Activated CD4-positive, alpha-beta T cell treated with anti-CD3 and anti-CD28 coated beads for 4 hours (primary cell): ENCODE results near the gene MAP7D2.
A peak's percentile ranks its signal among the peaks of the same experiment; 100 is the strongest.

Source experiments
- DNase-seq, 2 donors: peaks; one replicate each; pipeline ENCODE4 v3.0.0-alpha.2; 2020

The MAP7D2 gene

DNA sequence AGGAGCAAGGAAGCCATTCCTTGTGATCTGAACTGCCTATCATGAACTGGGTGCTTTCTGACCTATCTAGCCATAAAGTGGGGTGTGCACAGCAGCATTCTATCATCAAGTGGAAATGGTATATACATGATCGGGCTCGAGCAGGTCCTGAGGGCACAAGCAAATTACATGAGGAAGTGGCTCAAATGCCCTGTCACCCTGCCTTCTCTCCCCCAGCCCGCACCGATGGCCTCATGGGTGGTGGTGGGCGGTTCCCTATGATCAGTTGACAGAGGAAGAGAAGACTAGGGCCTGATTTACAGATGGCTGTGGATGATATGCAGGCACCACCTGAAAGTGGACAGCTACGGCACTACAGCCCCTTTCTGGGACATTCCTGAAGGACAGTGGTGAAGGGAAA lies 79.5 kb downstream of the MAP7D2 start:
- no peak for DNase-seq

DNA sequence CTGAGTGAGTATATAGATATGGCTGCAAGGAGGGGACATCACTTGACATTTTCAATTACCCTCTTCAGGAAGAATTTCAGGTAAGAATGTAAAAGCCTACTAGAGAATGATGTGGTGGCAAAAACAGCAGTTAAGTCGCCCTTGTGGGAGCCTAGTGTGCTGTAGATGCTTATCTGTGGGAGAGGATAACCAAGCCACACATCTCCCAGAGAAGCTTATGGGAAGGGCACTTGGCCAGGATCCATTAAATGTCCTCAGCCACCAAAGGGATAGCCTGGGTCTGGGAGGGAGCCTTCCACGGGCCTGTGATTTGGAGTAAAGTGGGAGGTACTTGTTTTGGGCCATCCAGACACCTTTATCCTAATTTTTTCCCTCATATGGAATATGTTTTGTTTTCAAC lies 84.5 kb downstream of the MAP7D2 start:
- no peak for DNase-seq

DNA sequence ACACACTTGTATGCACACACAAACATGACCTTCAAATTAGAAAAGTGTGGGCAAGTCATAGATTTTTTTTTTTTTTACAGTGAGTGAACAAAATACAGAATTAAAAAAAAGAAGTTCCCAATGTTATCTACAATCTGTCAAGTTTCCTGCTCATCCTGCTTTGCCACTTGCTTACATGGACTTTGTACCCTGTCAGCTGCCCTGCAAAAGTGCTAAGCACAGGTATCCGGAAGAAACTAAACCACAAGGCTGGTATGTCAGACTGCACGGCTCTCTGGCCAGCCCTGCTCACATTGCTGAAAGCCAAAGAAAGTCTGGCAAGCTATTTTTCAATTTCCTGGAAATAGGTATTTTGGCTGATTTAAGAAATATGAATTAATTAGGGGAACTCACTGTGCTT lies 87.0 kb downstream of the MAP7D2 start:
- no peak for DNase-seq

DNA sequence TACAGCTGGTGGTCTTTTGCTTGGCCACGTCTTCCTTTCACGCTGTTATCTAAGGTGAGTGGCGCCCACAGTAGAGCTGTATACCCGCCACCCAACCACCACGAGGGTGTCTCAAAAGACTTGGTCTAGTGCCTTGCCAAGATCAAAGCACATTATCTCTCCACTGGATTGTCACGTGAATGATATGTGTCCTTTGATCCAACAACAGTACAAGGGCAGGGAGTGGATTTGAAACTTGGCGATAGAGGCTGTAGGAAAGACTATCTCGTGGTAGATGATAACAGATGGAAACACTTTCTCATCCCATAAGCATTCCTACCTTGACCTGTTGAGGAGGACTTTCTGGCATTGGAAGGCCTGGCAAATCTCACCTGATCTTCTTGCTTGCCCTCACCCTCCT lies 88.1 kb downstream of the MAP7D2 start:
- DNase-seq = no peak

DNA sequence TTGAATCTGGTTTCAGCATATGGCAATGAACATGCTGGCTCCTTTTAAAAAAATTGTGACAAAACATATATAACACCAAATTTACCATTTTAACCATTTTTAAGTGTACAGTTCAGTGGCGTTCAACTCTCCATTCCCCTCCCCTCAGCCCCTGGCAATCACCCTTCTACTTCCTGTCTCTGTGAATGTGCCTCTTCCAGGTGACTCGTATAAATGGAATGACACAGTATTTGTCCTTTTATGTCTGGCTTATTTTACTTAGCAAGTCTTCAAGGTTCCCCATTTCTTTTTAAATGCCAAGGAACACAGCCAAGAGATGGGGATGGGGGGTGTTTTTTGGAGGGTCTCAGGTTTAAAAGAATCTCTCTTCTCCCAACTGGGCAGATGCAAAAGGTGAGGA lies 90.4 kb downstream of the MAP7D2 start:
- DNase-seq = no peak

DNA sequence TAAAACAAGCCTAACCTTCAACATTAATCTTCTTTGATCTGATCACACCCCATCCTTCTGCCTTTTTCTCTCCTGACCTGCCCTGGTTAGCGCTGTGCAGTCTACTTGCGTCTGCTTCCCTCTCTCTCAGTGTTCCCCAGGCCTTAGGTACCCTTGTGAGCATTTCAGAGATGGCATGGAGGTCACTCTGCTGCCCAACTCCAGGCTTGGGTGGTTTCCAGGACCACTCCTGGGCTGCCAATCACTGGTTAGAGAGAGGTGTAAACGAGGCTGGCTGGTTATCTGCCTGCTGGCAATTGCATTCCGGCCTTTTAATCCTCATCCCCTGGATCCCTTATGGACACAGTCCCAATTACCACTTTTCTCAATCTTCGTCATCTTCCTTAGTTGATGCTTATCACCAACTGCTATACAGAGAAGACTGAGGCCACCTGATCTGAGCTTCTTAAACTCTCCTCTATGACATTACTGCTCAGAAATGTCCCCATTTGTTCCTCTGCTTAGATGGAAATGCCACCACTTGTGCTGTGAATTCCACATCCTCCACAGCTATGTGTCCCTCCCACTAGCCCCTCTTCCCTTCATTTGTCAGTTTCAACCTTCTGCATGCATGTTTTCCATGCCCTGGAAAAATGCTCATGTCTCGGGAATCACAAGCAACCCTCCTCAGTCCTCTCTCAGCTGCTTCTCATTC lies 96.9 kb downstream of the MAP7D2 start:
- no peak for DNase-seq

DNA sequence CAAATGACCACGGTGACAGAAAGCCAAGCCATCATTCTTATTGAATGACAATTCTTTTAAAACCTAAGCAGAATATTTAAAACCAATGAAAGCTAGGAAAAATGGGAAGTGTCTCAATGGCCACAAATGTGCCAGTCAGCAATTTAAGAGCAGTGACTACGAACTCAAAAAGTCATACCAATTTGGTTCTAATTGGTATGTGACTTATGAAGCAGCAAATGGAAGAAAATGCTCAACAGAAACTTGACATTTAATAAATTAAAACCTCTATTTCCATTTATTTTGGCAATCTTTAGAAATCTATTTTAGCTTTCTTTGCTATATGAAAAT lies 100.1 kb downstream of the MAP7D2 start:
- DNase-seq = no peak

DNA sequence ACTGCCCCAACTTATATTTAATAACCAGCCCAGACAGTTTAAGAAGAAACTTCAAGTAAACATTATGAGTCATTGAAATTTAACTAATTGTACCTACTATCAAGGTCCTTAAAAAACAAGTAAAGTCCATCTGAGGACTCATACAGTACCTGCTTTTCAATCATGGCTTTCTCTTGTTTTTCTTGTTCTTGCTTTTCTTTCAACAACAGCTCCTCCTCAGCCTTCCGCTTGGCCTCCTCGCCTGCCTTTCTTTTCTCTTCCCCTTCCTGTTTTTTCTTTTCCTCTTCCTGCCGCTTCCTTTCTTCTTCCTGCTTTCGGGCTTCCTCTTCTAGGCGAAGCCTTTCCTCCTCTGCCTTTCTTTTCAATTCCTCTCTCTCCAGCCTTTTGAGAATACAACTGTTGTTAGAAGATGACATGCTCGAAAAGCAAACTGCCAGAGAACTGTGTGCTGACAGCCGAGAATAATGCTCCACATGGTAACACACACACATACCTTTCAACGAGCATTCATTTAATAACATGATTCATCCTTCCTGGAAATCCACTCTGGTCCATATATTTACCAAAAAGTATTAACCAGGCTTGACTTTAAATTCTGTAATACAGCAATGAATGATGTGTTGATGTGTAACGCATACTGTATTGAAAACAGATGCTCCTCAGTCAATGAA lies 100.6 kb downstream of the MAP7D2 start:
- DNase-seq = no peak

DNA sequence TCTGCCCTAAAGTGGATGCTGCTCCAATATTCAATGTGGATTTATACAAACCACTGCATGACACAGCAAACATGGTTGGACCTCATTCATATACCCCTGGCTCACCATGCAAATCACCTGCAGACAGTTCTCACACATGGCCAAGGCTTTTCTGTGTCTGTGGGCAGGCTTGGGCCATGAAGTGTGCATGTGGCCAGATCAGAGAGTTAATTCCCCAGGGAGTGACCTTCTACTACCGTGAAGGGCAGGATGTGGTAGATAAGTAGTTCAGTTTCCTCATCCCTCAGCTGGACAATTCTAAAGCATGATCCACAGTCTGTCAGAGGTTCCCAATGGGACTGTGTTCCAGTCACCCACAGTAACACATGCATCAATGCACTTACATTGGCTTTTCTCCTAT lies 101.3 kb downstream of the MAP7D2 start:
- DNase-seq = no peak

DNA sequence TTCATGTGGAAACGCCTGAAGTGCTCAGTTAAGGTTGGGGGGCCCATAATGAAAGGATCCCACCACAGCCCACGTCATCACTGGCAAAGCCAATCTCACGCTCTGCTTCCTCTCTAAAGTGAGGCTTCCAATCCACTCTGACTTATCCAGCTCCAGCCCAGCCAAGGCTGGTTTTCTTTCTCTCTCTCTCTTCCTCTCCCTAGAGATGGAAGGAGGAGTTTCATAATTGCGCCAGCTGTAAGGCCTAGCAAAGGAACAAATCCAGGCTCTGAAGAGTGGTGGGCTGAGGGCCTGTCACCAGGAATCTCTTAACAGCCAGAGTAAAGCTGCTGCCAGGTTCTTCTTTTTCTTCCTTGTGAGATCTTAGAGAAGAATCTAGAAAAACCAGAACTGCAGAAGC lies 105.1 kb downstream of the MAP7D2 start:
- no peak for DNase-seq

DNA sequence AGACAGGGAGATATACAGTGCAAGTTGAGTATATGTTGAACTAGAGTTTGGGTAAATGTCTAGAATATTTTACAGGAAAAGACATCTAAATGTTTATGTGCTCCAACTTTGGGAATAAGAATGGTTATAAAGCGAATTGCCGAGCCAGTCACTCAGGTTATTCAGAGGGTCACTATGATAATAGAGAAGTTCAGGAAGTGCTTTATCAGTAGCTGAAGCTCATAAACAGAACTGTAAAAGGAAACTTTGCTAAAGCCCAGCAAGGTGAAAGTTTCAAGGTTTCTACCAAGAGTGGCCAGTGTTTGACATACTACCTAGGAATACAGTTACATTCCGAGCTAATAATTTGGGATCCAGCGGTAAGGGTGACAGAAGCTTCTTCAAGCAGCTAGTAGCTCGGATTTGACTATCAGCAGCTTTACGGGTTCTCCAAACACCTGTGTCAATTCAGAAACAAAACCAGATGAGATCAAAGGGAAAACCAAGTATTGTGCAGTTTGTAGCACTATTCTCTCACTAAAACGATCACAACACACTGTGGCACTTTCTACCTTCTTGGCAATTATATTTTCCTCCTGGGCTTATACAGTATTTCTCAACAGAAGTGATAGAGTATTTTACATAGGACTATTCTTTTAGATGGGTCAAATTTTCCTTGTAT lies 108.6 kb downstream of the MAP7D2 start:
- no peak for DNase-seq

DNA sequence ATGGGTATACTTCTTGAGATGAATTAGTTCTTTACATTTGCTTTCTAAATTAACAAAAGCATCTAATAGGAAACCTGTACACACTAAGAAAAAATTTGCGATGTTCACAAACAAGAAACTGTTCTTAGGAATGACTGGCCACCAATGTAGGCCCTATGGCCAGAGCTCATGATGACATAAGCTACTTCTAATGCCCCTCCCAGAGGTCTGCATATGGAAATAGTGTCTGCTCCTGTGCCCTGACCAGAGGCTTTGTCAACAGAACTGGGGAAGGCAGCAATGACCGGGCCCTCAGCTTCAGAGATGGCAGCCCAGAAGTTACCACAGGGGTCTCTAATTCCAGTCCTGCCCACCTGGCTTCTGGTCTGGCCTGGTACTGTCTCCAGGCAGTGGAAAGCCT lies 110.8 kb downstream of the MAP7D2 start:
- no peak for DNase-seq

DNA sequence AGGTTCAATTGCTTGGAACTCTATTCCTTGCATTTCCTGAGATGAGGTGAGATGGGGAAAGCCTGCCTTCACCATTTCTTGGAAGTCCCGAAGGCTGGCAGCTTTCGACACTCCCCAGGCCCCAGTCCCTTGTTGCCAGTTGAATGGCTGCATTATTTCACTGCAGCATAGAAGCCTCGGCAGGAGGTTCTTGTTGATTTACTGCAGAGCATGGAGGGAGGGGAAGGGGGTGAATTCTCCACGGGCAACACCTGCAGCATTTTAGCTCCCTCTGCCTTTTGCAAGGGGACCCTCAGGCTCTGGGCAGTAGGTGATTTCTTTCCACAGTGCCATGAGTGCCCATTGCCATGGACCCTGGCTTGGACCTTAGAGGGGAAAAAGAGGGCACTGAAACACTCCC lies 115.1 kb downstream of the MAP7D2 start:
- no peak for DNase-seq

DNA sequence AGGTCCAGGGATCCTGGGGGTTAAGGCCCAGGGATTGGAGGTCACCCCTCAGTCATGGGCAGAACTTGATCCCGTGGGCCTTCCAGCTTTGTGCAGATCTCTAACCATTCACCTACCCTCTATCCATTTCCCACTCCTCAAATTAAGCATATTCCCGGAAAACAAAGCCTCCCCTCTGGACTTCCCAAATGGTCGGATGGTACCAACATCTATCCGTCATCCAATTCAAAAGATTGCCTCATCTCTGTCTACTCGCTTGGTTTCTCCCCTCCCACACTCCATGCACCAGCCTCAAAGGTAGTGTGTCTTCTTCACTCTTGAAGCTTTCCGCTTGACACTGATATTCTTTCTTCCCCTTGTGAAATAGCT lies 125.4 kb downstream of the MAP7D2 start:
- DNase-seq = peak; percentile 3 to 12

DNA sequence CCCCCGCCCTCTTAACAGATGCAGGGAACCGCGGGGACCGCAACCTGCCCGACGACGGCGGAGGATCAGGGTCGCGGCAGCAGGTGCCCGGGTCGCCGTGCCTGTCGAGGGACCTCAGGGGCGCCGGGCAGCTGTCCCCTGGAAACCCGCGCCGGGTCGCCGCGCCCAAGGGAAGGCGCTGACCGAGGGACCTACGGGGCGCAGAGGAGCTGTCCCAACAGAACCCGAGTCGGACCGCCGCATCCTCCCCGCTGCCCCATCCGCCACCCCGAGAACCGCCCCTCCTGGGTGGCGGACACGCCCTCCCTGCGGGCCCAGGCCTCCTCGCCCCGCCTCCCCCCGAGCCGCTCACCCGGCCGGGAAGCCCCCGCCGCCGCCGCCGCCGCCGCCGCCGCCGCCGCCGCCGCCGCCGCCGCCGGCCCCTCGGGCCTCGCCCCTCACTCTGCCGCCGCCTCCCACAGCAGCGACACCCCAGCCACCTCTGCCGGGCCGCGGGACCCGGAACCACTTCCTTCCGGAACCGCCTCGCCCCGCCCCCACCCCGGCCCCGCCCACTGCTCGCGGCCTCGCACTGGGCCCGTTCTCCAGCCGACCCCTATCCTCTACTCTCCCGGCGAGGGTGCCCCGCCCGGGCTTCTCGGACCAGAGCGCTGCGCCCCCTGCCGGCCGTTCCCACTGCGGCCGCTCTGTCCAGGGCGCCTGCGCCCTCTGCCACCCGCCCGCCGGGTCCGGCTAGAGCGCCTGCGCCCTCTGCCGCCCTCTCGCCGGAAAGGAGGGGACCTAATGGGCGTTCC lies 126.0 kb downstream of the MAP7D2 start, which contains the start of gene BCLAF3:
BCLAF3 (minus strand) TSS at position 506 of the 794 bp plus-strand sequence. CDS start 20,797 bp downstream, outside the sequence.
- peak; percentile 81 to 85 for DNase-seq

DNA sequence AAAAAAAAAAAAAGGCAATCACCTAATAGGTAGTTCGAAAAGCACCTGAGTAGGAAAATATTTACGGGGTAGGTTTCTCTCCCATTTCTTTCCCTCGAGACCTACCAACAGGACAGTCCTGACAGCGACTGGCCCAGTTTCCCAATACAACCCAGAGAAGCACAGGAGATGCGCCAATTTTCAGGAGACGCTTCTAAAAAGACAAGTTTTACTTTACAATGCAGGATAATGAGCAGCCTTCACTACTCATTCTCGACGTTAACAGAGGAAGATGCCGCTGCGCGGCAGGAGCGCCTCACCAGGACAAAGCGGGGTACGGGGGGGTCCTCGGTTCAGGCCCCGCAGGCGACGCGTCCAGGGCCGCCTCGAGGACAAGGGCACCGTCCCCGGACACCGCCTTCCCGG lies 126.6 kb downstream of the MAP7D2 start:
- no peak for DNase-seq

DNA sequence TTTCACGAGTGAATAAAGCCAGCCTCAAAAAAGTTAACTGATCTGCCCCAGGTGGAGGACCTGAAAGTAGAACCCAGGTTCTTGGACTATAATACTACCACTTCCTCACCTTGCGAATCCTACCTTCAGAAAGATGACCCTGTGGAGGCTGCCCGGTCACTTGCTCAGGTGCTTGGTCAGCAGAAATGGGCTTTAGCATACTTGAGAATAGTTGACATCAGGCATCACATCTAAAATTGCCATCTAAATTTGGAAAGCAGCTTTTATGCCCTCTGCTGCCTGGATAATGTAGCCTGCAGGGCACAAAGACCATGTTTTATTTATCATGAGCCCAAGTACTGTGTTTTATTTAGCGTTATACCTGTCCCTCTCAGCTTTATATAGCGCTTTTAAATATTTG lies 128.9 kb downstream of the MAP7D2 start:
- no peak for DNase-seq

DNA sequence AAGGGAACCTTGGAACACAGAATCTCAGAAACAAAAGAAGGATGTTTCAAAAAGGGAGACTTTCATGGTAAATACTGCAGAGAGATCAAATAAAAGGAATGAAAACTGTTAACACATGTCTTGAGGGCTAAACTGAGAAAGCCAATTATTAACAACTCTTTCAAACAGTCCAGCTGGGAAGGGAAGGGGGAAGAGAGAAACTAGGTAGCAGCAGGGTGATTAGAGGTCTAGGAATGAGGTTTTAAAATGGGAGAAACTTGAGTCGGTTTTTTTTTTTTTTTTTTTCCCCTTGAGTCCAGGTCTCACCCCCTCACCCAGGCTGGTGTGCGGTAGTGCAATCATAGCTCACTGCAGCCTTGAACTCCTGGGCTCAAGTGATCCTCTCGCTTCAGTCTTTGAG lies 130.2 kb downstream of the MAP7D2 start:
- no peak for DNase-seq

DNA sequence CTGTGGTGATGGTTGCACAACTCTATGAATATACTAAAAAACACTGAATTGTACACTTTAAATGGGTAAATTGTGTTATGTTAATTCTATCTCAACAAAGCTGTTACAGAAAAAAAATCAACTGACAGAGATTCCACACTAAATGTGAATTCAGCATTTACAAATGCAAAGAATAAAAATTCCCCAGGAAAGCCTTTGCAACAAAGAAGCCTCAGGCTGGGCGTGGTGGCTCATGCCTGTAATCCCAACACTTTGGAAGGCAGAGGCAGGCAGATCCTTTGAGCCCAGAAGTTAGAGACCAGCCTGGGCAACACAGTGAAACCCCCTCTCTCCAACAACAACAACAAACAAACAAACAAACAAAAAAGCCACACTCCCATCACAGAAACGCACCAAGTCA lies 134.8 kb downstream of the MAP7D2 start:
- no peak for DNase-seq

DNA sequence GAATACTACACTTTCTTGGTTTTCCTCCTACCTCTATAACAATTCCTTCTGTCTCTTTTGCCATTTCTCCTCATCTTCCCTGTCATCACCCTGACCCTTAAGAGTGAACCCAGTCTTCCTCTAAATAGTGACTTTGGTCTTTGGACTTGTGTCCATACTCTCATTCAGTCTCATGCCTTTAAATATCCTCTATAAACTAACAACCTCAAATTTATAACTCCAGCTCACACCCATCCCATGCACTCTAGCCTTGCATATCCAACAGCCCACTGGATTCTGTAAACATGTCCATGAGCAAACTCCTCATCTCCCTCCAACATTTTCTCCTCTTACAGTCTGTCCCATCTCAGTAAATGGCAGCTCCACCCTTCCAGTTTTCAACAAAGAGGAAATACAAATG lies 140.9 kb downstream of the MAP7D2 start:
- no peak for DNase-seq

DNA sequence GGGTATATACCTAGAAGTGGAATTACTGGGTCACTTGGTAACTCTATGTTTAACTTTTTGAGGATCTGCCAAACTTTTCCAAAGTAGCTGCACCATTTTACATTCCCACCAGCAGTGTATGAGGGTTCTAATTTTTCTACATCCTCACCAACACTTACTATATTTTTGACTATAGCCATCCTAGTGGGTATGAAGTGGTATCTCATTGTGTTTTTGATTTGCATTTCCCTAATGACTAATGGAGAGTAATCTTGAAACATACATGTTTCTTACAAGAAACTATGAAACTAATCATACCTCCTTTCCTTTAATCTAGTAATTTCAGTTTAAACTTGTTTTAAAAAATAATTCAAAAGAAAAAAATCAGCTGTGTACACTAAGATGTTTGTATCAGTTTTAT lies 143.7 kb downstream of the MAP7D2 start:
- no peak for DNase-seq

DNA sequence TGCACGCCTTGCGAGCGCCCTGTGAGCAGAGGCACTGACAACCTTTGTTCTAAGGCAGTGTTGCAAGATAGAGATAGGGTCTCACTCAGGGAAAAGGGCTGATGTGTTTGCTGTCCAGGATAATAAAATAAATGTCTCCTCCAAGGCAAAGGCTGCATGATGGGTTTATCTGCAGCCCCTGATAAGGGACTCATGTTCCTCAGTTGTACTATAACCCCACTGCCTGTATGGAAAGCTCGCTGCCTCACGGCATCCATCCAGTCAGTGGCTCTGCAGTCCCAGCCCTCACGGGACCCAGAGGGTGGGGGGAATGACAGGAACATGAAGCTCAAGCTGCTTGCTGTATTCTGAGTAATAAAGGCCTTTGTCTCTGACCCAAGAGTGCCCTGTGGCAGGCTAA lies 148.4 kb downstream of the MAP7D2 start:
- no peak for DNase-seq

DNA sequence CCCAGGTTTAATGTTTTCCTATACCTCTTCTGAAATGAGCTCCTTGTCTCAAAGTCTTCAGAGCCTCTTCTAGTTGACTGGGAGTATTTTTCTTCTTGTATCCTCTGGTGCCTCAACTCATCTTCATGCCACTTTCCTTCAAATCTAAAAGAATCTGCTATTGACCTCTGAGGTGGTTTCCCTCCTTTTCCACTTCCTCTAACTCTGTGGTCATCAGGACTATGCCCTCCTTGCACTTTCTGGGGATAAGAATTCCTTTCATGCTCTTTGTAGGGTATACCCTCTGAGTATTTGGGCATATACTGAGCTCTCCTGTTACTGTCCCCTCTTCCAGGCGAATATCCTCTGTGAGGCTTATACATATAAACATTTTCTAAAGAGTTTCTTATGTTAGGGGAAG lies 150.7 kb downstream of the MAP7D2 start:
- no peak for DNase-seq
